ENCODE measurements around the gene RHOB.
"Not testable (repeated sequence)": the region's sequence is repeated elsewhere in the genome, so short reads cannot be mapped to it uniquely, and the experiment has no call there.

RHOB gene

DNA sequence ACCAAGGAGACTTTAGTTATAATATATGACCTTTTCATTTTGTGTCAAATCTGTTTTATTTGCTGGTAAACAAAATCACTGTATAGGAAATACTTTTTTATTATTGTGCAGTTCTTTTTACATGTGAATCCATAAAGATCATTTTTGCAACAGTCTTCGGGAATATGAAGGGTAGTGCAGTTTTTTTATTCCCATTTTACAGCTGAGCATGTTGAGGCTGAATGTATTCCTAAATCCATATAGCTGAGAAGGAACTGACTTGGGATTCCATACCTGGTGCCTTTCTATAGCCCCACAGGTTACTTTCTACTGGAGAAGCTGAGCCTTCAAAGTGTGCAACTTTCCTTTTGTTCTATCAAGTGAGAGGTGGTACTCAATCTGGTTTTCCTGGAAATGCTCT is 29.6 kb downstream of the RHOB start:
- DNase-seq (ENCODE audit: low spot score) = no peak

DNA sequence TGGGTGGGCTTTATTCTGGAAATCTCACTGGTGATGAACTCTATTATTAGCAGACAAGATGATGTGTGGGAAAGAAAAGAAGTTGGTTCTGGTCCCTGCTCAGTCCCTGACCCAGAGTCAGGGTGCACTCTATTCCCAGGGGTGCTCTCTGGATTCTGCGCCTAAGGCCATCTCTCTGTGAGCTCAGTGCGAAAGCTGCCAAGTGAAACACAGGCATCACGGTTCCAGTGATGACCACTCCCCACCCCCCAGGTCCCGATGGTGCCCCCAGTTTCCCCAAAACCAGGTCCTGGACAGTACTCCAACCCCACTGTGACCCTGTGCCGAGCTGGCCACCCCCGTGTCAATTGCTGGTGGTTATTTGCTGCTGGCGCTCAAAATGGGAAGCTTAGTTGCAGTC is 30.1 kb downstream of the RHOB start:
- no peak for DNase-seq (ENCODE audit: low spot score)

- DNase-seq (ENCODE audit: low spot score) = no peak
These were observed 32.1 kb downstream of the RHOB start for GRCh38 chr2:20478961-20479360.

DNA sequence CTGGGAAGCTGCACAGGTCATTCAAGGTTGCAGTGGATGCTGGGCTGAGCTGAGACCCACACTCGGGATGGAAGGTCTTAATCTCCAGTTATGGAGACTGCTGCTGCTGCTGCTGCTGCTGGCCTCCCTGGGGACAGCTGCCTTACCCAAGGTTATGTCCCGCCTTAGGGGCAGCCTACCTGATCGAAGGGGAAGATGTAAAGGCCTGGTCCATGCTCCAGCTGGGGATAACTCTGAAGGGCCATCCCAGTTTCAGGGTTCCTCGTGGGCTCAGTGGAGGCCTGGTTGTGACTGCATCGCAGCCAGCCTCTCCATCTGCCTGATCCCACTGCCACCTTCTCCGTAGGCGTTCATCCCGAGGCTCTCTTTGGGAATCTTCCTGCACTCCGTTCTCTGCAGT is 33.0 kb downstream of the RHOB start:
- no peak for DNase-seq (ENCODE audit: low spot score)

- DNase-seq (ENCODE audit: low spot score) = no peak
These were observed 34.0 kb downstream of the RHOB start for GRCh38 chr2:20480913-20481312.

- DNase-seq (ENCODE audit: low spot score) = no peak
These were observed 35.0 kb downstream of the RHOB start for GRCh38 chr2:20481798-20482405.

- DNase-seq (ENCODE audit: low spot score) = no peak
These were observed 35.9 kb downstream of the RHOB start for GRCh38 chr2:20482725-20483124.

DNA sequence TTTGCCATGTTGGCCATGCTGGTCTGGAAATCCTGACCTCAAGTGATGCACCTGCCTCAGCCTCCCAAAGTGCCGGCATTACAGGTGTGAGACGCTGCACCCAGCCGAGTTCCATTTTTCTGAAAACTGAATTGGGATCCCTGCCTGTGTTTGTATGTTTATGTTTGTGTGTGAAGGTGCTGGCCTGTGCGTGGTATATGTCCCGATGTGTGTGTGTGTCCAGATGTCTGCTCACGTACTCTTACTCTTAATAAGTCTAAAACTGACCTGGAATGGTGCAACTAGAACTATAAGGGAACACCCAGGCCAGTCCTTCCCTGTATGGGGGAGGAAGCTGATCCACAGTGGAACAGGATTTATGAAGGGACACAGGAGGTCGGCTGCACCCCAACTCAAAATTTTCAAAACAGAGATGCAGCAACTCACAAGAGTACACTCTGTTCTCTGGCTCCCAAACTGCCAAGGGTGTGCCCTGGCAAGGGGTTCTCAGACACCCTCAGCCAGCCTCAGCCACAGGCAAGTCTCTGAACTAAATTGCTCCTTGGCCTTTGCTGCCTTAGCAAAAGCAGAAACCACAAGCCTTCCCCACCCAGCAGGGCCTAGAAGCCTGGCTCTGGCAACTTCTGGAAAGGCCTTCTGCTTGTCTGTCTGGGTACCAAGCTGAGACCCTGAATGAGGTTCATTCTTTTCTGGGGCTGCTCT is 36.5 kb downstream of the RHOB start:
- DNase-seq (ENCODE audit: low spot score) = no peak

- DNase-seq (ENCODE audit: low spot score) = no peak
These were observed 37.3 kb downstream of the RHOB start for GRCh38 chr2:20484034-20484617.

- DNase-seq (ENCODE audit: low spot score) = no peak
These were observed 38.1 kb downstream of the RHOB start for GRCh38 chr2:20484810-20485611.

GRCh38 chr2:20485612-20486388 is 38.9 kb downstream of the RHOB start:
- DNase-seq (ENCODE audit: low spot score) = no peak

- DNase-seq (ENCODE audit: low spot score) = no peak
These were observed 39.7 kb downstream of the RHOB start for GRCh38 chr2:20486571-20486970.

DNA sequence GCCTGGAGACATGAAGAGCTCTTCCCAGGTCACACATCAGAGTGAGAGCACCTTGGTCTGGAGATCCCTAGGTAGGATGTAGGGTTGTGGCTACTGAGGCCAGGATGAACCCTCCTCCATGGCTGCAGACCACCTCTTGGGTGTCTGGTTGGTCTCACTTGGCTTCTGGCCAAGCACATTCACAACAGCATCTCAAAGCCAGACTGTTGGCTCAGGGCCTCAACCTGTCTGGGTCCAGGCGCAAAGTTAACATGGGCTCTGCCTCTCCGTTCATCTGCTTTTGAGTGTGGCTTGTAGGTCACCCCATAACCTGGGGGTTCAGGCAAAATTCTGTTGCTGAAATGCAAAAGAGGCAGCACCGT is 40.1 kb downstream of the RHOB start:
- DNase-seq (ENCODE audit: low spot score) = no peak

GRCh38 chr2:20487392-20488174 is 40.7 kb downstream of the RHOB start:
- no peak for DNase-seq (ENCODE audit: low spot score)

DNA sequence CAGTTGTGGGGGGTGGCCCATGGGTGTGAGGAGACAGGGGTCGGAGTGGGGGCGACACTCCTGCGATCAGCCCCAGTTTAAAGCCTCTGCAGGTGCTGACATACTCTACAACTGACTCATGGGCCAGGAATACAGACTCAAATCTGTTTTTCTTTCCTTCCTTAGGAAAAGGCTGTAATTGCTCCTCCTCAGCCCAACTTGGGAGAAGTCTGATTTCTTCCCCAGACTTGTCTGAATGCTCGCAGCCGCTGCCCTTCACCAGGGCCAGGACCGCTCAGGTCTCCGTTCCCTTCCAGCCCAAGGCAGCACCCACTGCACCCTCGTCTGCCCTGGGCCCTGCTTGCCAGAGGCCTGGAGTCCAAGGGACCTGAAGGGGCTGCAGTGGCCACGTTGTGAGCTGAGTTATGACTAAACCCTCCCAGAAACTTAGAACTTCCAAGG is 41.3 kb downstream of the RHOB start:
- no peak for DNase-seq (ENCODE audit: low spot score)

- DNase-seq (ENCODE audit: low spot score) = no peak
These were observed 41.9 kb downstream of the RHOB start for GRCh38 chr2:20488782-20489181.

DNA sequence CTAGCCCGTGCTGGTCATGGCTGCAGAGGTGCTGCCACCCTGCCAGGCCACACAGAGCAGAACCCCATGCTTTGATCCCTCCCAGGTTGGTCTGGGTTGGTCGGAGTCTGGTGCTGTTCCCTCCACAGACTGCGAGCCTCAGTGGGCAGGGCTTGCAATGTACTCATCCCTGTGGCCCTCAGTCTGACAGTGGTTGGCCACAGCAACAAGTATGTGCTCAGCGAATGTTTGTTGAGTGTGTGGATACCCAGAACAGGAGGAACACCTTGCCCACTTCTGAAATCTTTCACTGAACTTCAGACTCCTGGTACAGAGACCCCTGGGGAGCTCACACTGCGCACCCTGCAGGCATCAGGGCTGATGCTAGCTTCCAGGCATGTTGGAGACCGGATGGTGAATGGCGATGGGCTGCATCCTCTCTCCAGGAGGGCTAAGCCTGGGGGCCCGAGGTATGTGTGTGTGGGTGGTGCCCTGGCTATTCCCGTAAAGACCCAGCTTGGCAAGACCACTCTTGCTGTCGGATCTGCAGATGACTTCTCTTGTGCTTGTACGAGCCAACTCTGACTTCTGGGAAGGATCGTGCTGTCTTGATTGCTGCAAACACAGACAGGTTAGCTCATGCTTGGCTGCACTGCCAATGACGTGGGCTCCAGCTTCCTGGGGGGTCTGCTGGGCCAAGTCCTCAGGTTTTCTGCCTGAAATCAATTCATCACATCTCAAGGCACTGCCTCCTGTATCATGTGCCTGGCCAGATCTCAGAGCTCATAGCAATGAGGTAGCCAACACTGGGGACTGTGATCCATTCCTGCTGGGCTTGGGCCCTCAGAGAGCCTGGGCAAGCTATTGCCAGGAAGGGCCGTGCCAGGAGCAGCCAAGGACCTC is 43.7 kb downstream of the RHOB start:
- DNase-seq (ENCODE audit: low spot score) = no peak

DNA sequence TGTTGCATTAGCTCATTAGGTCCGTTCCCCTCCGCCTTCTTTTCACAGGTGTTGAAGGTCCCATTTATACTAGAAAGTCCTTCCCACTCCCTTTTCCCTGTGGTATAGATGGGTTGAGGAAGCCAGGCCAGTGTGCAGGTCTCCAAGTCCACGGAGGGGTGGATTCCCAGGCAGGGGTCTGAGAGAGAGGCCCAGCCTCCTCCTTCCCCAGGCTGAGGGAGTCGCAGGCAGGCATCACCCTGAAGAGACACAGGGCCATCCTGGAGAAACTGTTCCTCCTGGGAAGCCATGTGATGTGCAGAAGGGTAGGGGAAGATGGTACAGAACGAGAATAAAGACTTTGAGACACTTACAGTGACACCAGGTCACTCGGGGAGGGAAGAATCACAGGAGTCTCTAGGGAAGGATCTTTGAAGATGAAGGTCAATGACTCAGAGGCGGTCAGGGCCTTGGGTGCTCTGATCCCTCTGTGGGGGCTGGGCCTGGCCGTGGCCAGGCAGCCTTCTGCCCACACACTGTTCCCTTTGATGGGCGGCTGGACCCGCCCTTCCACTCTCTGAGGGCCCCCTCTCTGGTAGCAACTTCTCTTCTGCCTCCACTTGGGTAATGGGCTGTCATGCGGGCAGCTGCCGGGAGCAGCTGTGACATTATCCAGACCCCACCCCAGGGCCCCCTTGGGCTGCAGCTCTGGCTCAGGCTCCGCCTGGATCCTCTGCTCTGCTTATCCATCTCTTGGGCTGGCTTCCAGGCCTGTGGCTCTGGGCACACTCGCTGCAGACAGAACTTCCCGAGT is 45.1 kb downstream of the RHOB start:
- DNase-seq (ENCODE audit: low spot score) = no peak

GRCh38 chr2:20493095-20493494 is 46.2 kb downstream of the RHOB start:
- not testable (repeated sequence) for DNase-seq (ENCODE audit: low spot score)
